AG04450 (cell line): ENCODE data around the gene SEMA4D. TPM values are rescaled to one million over a fixed set of nuclear protein-coding genes. Genes with fewer than 3 reads are reported as not detected.

Experiments used
- CTCF ChIA-PET: fragments of 300-600, 350-600 bp; formaldehyde crosslinking; extraction: SDS; loops from one replicate; lab custom pipeline; 2022; ENCODE audit warnings: antibody characterized with exemption, inconsistent platforms; lab: Charles Lee
- POLR2A ChIA-PET: fragments of 350-600 bp; formaldehyde crosslinking; extraction: SDS; loops from one replicate; lab custom pipeline; 2021; ENCODE audit warnings: antibody characterized with exemption, inconsistent platforms; lab: Yijun Ruan, JAX
- DNase-seq: peaks from one replicate; pipeline ENCODE4 v3.0.0-alpha.2; 2011; ENCODE audit warnings: low read depth, low spot score
- H3K27ac ChIP-seq: one replicate; pipeline ENCODE4 v1.5.1; 2012; ENCODE audit warnings: low read depth, low read length, control low read depth
- H3K27me3 ChIP-seq: one replicate; pipeline ENCODE4 v1.6.0; 2012; ENCODE audit warnings: low read length; ENCODE audit not compliant: control insufficient read depth, insufficient read depth
- H3K4me3 ChIP-seq: 2 replicates; pipeline ENCODE4 v1.5.1; 2011; ENCODE audit warnings: mild to moderate bottlenecking, low read depth, low read length, control low read depth
- H3K9me3 ChIP-seq: 2 replicates; pipeline ENCODE4 v1.5.1; 2012; ENCODE audit warnings: low read length; ENCODE audit not compliant: control insufficient read depth, insufficient read depth
- CTCF ChIP-seq: IDR thresholded peaks from 2 replicates; pipeline ENCODE4 v1.5.1; 2011; ENCODE audit warnings: low read depth, low read length, control low read depth, inconsistent platforms
- polyA minus RNA-seq: library from RNA; depleted of rRNA, polyadenylated mRNA; stranded (reverse); fragments of >200 nt; gene quantifications from 2 replicates; pipeline ENCODE4 v1.2.3, GENCODE V29; 2011; rRNA and poly(A)+ RNA removed
- polyA plus RNA-seq: library from polyadenylated mRNA; depleted of rRNA; stranded (reverse); fragments of >200 nt; gene quantifications from 2 replicates; pipeline ENCODE4 v1.2.3, GENCODE V29; 2011; rRNA removed

Gene SEMA4D, protein sequence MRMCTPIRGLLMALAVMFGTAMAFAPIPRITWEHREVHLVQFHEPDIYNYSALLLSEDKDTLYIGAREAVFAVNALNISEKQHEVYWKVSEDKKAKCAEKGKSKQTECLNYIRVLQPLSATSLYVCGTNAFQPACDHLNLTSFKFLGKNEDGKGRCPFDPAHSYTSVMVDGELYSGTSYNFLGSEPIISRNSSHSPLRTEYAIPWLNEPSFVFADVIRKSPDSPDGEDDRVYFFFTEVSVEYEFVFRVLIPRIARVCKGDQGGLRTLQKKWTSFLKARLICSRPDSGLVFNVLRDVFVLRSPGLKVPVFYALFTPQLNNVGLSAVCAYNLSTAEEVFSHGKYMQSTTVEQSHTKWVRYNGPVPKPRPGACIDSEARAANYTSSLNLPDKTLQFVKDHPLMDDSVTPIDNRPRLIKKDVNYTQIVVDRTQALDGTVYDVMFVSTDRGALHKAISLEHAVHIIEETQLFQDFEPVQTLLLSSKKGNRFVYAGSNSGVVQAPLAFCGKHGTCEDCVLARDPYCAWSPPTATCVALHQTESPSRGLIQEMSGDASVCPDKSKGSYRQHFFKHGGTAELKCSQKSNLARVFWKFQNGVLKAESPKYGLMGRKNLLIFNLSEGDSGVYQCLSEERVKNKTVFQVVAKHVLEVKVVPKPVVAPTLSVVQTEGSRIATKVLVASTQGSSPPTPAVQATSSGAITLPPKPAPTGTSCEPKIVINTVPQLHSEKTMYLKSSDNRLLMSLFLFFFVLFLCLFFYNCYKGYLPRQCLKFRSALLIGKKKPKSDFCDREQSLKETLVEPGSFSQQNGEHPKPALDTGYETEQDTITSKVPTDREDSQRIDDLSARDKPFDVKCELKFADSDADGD
- 2.8 and 3.2 TPM in 2 replicates for polyA plus RNA-seq
- 5.1 and 6.2 TPM in 2 replicates for polyA minus RNA-seq

GRCh38 chr9:89497978-89498851, at the start of gene SEMA4D:
Gene SEMA4D, minus strand, starts transcription at chr9:89498113. Its CDS starts 92,657 bp downstream, at chr9:89405456.
- H3K9me3 ChIP-seq: no peaks in the 10 kb centered on the region
- no peak within 1 kb of the TSS for H3K27ac ChIP-seq
- peak within 1 kb of the TSS; percentile 58 for H3K4me3 ChIP-seq
- CTCF ChIA-PET: no interaction called here
- peak; percentile 6 for DNase-seq
- TF ChIP-seq CTCF: no peak
- POLR2A ChIA-PET: no interaction called here
- H3K27me3 ChIP-seq: peaks cover 18% of the 10 kb centered on the region

- Histone ChIP-seq H3K9me3 (no peaks in the 10 kb centered on the region), H3K4me3 (no peak overlapping the region), H3K27me3 (no peaks in the 10 kb centered on the region), H3K27ac (no peak overlapping the region)
- no peak for TF ChIP-seq CTCF
- no peak for DNase-seq
- ChIA-PET POLR2A (no interaction called here), CTCF (no interaction called here)
These were observed 49.1 kb upstream of the SEMA4D start for GRCh38 chr9:89547000-89547399.

DNA sequence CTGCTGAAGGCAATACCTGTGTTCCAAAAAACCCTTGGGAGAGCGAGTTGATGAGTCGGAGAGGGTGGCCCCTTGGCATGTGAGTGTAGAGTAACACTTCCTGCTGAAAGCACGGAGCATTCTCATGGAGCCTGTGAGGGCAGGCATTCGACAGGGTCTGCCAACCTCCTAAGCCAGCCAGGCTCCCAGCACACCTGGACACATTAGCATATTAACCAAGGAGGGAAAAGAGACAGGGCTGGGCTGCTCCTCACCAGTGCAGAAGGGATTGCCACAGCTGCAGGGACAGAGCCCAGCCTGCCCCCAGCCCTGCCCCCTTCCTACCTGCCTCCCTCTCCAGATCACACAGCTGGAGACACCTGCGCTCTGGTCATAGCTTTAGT, 46.4 kb upstream of the SEMA4D start:
- no peak for TF ChIP-seq CTCF
- H3K4me3 ChIP-seq: no peak overlapping the region
- H3K27ac ChIP-seq: no peak overlapping the region
- DNase-seq: no peak
- ChIA-PET CTCF (interaction anchor here (1.8 kb wide), 1 partner anchor 31 kb away, joined by 6 read pairs; no protein-coding TSS in a partner anchor), POLR2A (interaction anchor here (0.7 kb wide), 1 partner anchor 1239 kb away, joined by 3 read pairs; no protein-coding TSS in a partner anchor)
- H3K9me3 ChIP-seq: no peaks in the 10 kb centered on the region
- H3K27me3 ChIP-seq: no peaks in the 10 kb centered on the region

GRCh38 chr9:89543621-89544278, 45.8 kb upstream of the SEMA4D start:
- H3K27me3 ChIP-seq: no peaks in the 10 kb centered on the region
- no peaks in the 10 kb centered on the region for H3K9me3 ChIP-seq
- ChIA-PET CTCF (interaction anchor here (1.8 kb wide), 1 partner anchor 32 kb away, joined by 6 read pairs; no protein-coding TSS in a partner anchor), POLR2A (no interaction called here)
- no peak for DNase-seq
- no peak overlapping the region for H3K4me3 ChIP-seq
- H3K27ac ChIP-seq: no peak overlapping the region
- no peak for TF ChIP-seq CTCF
